NOMO-1 (cell line): ENCODE data around the gene CWC27.
"Not testable (repeated sequence)": the region's sequence is repeated elsewhere in the genome, so short reads cannot be mapped to it uniquely, and the experiment has no call there.

Experiments used
- DNase-seq, 2 experiments: peaks; one replicate each; lab custom pipeline; 2025; ENCODE audit not compliant: unreplicated experiment in 2 of 2; lab: John Stamatoyannopoulos, UW

The CWC27 gene

DNA sequence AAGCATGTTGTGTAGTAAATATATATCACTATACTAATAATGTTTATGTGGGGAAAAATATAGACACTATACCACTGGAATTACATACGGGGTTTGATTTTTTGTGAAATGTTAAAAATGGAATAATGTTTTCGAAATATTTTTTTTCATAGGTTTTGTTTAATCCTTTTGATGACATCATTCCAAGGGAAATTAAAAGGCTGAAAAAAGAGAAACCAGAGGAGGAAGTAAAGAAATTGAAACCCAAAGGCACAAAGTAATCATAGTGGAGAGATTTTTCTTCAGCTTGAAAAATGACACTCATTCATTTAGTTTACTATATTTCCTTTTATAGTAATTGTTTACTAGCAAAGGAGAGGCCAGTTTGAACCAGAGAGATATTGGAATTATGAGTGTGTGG is 17.6 kb downstream of the CWC27 start:
- DNase-seq: no peak

DNA sequence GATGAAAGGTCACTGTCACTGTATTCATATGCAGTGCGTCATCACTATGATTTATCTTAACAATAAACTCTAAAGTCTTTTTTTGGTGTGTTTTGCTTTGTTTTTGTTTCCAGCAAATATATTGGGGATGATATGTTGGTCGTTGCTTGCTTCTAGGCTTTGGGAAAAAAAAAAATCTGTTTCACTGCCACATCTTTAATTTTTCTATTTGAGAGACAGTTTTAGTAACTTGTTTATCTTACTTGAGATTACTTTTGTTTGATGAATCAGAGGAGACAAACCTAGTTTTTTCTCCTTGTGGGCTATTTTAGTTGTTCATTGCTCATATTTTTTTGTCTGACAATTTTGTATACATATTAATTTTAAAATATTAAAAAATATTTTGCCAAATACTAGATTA is 19.4 kb downstream of the CWC27 start:
- DNase-seq: no peak

DNA sequence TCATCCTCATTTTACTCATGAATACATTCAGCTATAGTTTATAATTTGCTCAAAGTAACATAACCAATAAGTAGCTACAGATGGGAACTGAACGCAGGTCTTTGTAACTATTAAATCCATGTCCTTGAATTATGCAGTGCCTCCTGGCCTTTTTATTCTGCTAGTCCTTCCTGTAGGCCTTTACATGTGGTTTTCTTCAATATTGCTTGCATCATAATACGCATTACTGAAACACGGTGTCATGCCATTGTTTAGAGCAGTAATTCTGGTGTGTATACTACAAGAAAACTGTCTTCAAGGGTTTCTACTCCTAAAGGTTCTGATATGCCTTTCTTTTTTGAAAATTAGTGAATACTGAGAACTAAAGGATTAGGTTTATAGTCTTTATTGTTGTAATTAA is 20.7 kb downstream of the CWC27 start:
- no peak for DNase-seq

DNA sequence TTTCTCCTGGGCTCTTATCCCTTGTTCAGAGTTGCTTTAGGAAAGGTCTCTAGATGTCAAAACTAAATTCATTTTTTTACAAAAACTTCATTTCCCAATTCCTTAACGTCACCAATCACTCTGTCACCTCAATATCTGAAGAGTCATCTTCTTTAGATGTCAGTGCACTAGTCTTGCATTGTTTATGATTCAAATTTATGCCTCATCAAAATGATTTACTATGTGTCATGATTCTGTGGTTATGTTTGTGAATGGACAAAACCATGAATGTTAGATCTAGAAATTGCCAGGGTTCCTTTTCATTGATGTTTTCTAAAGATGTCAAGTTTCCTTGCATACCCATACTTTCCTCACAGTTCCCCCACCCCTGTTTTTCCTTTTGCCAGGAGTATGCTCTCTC is 21.5 kb downstream of the CWC27 start:
- DNase-seq: no peak

DNA sequence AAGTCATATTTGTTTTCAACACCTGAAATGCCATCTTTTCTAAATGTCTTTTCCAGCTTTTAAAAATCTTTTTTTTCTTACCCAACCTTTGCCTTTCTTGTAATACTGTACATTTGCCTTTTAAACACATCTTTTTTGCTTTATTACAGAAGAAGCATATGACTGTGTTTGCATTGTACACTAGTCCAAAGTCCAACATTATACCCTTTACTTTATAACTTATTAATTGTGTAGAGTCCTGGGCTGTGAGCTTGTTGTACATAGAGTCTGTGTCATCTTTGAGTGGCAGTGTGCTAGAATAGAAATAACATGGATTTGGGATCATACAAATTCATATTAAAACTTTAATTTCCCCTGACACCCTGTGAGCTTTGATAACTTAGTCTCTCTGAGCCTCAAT is 23.7 kb downstream of the CWC27 start:
- DNase-seq: no peak

DNA sequence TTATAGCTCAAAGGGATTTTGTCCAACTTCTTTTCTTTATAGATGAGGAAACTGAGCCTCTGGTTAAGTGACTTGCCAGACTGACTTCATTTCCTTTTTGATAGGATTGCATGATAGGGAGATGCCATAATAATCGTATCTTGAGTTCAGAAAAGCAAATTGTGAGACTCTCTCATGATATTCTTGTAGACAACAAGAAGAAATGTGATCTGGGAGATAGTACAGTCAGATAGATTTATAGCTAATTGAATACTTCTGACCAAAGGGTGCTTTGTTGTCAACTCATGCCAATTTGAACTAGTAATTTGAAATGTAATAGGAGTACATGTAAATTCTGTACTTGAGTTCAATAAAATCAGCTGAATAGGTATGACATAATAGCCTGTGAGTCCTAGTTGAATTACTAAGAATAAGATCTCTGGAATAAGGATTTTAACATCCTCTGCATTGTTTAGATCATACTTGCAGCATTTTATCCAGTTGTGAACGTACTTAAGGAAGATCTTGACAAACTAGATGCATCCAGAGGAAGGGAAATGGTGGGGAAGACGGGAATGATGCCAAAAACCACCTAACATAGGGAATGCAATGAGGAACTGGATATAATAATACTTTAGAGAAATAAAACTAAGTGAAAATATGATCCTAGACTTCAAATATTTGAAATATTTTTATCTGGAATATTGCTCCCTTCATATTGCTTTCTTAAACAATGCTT is 25.5 kb downstream of the CWC27 start:
- no peak for DNase-seq

DNA sequence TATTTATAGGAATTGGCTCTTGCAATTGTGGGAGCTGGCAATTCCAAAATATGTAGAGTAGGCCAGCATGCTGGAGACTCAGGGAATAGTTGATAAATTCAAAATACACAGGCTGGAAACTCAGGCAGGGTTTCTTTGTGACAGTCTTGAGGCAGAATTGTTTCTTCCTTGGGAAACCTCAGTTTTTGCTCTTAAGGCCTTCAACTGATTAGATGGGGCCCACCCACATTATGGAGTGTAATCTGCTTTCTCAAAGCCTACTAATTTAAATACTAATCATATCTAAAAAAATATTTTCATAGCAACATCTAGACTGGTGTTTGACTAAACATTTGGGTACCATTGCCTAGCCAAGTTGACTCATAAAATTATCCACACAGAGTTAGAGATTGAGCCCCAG is 27.6 kb downstream of the CWC27 start:
- no peak for DNase-seq

DNA sequence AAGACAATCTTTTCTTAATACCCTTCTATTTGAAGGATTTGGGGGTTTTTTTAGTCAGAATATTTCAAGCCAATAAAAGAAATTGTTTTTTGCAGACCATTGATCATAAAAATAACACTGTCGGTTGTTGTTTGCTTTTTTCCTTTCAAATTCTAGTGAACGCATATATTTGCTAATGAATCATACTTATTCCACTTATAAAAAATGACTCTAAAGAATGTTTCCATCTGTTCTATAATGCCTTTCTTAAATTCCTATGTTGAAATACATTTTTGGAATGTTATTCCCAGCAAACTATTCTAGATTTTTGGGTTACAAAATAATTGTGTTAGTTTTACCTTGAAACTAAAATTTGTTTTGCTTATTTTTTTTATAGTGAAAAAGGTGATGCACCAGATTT is 32.2 kb downstream of the CWC27 start:
- DNase-seq: no peak

DNA sequence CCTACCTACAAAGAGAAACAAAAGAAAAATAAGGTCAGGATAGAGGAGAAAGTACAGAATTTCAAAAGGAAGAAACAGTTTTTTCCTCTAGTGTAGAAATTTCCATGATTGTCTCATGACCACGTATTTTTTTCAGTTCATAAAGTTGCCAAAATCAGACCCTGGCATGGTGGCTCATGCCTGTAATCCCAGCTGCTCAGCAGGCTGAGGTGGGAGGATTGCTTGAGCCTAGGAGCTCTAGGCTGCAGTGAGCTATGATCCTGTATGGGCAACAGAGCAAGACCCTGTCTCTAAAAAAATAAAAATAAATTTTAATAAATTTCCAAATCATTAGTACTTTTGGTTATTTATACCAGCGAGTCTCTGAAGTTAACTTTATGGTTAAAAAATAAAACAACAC is 37.8 kb downstream of the CWC27 start:
- DNase-seq: no peak

DNA sequence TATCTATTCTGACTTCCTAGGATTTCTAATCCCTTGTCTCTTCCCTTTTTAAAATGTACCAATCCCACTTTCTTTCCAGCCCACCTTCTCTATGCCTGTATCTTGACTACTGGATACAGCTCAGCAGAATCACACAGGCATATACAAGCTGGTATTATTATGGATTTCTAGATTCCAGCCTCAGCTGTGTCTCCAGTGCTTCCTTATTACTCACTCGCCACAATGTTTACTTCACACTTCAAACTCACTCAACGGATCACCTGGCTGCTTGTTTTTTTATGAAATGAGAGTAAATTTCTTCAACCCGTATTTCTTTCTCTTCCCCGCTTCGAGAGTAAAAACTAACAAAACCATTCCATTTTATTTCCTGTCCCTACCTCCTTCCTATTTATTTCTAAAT is 38.8 kb downstream of the CWC27 start:
- DNase-seq: no peak

DNA sequence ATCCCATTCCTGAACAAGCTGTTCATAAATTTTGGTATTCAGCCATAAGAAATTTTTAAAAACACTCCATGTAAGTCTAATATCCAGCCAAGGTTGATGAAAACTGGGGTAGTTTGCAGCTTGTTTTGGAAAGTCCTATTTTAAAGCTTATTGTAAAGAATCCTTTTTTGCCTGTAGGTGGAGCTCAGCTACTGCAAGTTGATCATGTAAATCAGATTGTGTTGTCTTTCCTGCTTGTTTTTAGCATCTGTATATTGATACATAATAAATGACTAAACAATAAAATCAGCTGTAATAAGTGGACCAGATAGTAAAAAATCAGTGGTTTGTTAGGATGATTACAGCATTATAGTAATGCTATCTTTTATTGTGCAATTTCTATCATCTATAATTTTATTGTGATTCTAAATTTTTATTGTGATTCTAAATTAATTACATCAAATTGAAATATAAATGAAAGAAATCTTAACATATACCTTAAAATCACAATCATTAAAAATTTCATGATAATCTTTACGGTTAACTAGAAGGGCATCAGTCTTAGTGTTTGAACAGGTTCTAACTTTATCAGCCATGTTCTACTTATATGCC is 42.4 kb downstream of the CWC27 start:
- peak; percentile 5 to 40 for DNase-seq

DNA sequence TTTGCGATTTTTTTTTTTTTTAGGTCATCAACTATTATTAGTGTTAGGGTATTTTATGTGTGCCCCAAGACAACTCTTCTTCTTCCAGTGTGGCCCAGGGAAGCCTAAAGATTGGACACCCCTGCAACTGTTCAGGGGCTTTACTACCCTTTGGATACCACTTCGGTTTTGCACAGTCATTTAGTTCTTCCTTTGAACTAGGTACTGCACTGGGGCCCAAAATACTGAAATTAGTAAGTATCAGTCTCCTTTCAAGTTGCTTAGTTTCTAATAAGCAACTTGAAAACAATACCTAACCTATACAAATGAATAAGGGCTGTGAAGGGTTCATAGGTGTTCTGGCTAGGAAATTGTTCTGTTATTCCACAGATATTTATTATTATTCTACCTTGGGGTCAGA is 45.3 kb downstream of the CWC27 start:
- DNase-seq: no peak

DNA sequence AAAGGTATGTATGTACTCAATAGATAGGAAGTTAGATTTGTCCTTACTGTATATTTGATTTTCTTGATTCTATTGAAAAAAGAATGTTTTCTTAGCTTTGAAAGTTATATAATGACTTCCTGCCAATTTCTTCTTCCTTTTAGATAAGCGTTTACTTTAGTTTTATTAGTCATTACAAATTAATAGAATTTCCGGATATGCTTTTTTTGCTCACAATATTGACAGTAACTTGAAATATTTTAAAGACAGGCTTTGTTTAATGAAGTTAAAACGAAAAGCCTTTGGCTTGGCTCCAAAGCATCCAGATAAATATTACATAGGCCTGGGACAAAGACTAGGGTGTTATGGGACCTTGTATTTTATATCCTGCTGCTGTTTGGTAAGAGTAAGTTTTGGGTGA is 49.5 kb downstream of the CWC27 start:
- DNase-seq: no peak

DNA sequence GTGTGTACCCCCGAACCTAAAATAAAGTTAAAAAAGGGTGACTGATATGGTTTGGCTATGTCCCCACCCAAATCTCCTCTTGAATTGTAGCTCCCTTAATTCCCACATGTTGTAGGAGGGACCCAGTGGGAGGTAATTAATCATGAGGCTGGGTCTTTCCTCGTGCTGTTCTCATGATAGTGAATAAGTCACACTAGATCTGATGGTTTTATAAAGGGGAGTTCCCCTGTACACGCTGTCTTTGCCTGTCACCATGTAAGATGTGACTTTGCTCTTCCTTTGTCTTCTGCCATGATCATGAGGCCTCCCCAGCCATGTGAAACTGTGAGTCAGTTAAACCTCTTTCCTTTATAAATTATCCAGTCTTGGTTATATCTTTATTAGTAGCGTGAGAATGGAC is 50.6 kb downstream of the CWC27 start:
- DNase-seq: not testable (repeated sequence)

DNA sequence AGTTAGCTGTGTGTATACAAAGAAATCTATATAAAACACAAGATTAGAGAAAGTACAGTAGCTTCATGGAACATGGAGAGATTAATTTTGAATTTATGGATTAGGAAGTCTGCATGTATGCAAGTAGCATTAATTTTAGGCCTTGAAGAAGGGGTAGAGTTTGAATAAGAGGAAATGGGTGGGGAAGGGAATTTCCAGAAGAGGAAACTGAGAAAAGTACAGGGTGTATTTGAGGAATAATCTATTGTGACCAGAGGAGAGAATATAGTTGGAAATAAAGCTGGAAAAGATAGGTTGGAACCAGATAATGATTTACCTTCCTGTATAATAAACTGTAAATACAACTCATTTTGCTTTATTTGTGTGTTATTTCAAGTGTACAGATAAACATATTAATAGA is 53.6 kb downstream of the CWC27 start:
- DNase-seq: no peak

DNA sequence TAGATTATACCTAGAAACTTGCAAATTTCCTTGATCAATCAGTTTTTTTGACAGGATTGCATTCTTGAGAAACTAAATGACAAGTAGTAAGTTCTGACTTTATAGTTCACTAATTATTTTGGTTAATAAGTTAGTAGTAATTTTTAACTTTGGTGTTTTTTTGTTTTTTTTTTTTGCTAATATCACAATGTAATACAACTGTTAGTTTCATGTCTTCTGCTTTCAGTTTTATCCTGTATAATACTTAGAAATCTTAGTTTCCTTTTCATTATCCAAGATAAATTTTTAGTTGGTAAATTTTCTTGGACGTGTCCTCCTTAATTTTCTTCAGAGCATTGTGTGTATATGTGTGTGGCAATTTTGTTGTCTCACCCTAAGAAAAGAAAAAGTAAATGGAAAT is 57.8 kb downstream of the CWC27 start:
- no peak for DNase-seq

DNA sequence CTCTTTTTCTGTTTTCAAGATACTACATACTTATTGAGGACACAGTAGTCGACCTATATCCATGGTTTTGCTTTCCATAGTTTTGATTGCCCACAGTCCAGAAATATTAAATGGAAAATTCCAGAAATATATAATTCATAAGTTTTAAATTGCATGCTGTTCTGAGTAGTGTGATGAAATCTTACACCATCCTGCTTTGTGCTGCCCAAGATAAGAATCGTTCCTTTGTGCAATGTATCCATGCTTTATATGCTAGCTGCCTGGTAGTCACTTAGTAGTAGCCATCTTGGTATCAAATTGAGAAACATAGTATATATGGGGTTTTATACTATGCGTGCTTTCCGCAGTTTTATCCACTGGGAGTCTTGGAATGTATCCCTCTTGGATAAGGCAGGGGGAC is 59.0 kb downstream of the CWC27 start:
- no peak for DNase-seq

DNA sequence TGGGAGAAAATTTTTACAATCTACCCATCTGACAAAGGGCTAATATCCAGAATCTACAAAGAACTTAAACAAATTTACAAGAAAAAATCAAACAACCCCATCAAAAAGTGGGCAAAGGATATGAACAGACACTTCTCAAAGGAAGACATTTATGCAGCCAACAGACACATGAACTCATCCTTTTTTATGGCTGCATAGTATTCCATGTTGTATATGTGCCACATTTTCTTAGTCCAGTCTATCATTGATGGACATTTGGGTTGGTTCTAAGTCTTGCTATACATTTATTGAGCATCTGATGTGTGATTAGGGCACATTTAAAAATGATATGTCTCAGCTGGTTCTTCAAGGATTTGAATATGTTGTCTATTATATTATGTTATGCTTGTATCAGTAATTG is 61.9 kb downstream of the CWC27 start:
- DNase-seq: not testable (repeated sequence)

DNA sequence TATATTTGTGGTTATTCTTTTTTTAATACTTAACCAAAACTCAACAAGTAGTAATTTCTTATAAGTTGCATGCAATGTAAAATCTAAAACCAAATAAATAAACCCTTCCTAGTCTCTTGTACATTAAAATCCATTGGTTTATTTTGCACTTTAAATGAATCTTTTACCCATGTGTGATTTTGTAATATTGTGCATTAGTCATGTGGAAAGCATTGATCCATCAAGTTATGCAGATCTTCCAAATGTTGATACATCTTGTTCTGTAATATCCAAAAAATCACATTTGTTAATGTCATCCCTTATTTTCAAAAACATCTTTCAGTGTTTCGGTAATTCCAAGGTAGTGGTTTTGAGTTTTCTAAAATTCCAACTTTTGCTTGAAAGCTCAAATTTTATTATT is 63.3 kb downstream of the CWC27 start:
- DNase-seq: no peak

DNA sequence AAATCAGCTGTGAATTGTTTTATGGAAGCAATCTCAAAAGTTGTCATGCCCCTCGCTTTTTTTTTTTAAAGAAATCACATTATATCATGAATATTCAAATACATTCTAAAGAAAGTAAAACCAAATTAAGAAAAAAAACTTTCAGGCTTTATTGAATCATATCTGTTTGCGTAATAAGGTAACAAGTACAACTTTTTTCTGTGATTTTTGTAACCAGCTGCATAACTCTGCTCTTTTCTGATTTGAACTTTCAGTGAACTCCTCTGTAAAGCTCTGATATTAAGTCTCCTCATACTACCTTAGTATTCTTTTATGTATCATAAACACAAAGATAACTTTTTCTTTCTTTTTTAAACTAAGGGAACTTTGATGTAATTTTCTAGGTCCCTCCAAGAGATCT is 65.3 kb downstream of the CWC27 start:
- DNase-seq: no peak

DNA sequence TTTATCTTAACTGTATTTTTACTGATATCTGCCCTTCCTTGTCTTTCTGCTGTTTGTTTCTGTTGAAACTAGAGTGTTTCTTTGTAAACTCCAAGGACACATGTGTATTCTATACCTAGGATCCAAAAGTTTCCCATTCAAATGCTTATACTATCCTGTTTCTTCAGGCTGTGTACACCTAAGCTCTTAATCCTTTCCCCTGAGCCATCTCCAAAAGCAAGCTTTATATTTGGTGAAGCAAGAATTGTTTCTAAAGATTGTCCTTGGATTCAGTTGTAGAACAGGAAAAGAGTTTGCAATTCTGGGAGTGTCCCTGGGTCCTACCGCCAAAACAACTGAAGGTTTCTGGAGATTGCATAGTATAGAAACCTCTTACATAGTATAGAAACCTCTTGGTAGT is 65.9 kb downstream of the CWC27 start:
- no peak for DNase-seq

DNA sequence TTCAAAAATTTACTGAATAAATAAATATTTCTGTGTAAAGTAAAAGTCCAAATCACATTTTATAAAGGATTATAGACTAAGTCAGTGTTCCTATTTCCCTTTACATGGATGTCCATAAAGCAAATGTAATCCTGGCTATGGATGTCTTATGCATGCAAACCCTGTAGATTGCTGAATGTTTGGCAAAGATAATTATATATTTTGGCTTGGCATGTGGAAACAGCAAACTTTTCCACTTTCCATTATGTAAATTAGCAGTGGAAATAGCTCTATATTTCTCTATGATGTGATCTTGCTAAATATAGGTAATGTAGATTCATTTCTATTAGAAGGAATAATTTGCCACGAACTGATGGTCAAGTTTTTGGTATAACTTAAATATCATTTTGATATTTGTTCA is 66.5 kb downstream of the CWC27 start:
- DNase-seq: no peak

DNA sequence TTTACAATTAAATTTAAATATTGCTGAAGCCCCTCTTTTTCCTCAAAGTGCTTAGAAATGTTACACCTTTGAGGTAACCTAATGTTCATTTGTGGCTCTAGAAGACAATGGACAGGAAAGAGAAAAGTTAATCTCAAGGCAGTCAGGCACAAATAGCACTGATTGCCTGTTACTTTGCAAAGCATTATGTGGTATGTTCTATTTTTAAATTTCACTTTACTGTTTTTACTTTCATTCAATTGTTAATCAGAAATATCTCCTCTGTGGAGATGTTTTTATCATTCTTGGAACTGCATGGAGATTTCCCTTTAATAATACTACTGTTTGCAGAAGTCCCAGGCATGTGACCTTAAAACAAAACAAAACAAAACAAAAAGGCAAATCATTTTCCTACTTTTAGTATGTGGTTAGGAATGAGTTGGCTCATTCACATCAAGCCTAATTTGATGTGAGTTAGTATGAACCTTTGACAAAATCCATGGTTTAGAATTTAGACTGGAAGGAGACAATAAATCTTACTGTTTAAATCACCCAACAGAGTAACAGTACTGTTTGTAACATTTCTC is 67.5 kb downstream of the CWC27 start:
- no peak for DNase-seq
